Measurements from ENCODE around the gene KERA. TPM values are rescaled to one million over a fixed set of nuclear protein-coding genes. Genes with fewer than 3 reads are reported as not detected.
"Not testable (repeated sequence)": the region's sequence is repeated elsewhere in the genome, so short reads cannot be mapped to it uniquely, and the experiment has no call there.

The KERA gene
- total RNA-seq, 1 experiment from 2014 or later = not detected

GRCh38 chr12:91094032-91094662 lies 36.3 kb upstream of the KERA start:
- Histone ChIP-seq H4K20me1 (ENCODE audit: insufficient read depth) (no peaks in the 10 kb centered on the region), H3K79me2 (ENCODE audit: low read depth) (no peaks in the 10 kb centered on the region), H3K4me2 (peak overlapping the region; percentile 46), H3K9me2 (ENCODE audit: insufficient read depth) (no peaks in the 10 kb centered on the region), H3K27ac (peak overlapping the region; percentile 17), H3K9me3 (ENCODE audit: insufficient read depth, low read depth) (peaks cover 7% of the 10 kb centered on the region), H3K4me3 (no peak overlapping the region), H3K4me1 (replicated peaks; ENCODE audit: insufficient read depth) (peaks cover 11% of the 10 kb centered on the region), H2AFZ (peak overlapping the region; percentile 53; the same call in 1 of the 2 replicates), H3K27me3 (ENCODE audit: insufficient read depth, low read depth) (no peaks in the 10 kb centered on the region), H3F3A (ENCODE audit: insufficient read depth, low read depth) (no peaks in the 10 kb centered on the region; the same call in 1 of the 2 replicates), H3K36me3 (ENCODE audit: low read depth) (no peaks in the 10 kb centered on the region)
- intact Hi-C loops (cut with micrococcal nuclease; ENCODE audit: unreplicated experiment) = no loop called here
- ChIA-PET CTCF (no interaction called here), POLR2A (ENCODE audit: unreplicated experiment) (no interaction called here)
- DNase-seq = no peak
- BruUV-seq (replicated peaks) = no TSS peak
- TF ChIP-seq CTCF (conservative IDR thresholded peaks at IDR 0.05) = no peak
- no peak for TF ChIP-seq EZH2 (IDR thresholded peaks at IDR 0.05; ENCODE audit: low read depth)

DNA sequence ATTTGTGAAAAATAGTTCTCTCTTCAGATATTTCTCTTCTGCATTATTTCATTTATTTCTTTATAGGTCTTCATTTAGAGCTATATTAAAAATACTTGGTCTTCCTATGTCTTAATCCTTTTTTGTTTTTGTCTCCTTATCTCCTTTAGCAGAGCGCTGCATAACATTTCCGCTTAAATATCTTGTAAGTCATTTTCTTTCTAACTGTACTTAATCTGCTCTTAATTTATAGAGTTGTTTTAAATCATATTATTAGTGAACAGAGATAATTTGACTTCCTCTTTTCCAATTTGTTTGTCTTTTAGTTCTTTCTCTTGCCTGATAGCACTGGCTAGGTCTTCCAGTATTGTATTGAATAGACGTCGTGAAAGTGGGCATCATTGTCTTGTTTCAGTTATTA lies 35.5 kb upstream of the KERA start:
- Histone ChIP-seq H4K20me1 (ENCODE audit: insufficient read depth) (no peaks in the 10 kb centered on the region), H3K9me2 (ENCODE audit: insufficient read depth) (no peaks in the 10 kb centered on the region), H3K4me3 (no peak overlapping the region), H3K4me1 (replicated peaks; ENCODE audit: insufficient read depth) (peaks cover 3% of the 10 kb centered on the region), H3K27ac (no peak overlapping the region), H3K9me3 (ENCODE audit: insufficient read depth, low read depth) (peaks cover 7% of the 10 kb centered on the region), H2AFZ (no peak overlapping the region), H3K4me2 (no peak overlapping the region), H3K79me2 (ENCODE audit: low read depth) (no peaks in the 10 kb centered on the region), H3K36me3 (ENCODE audit: low read depth) (no peaks in the 10 kb centered on the region), H3K27me3 (ENCODE audit: insufficient read depth, low read depth) (no peaks in the 10 kb centered on the region), H3F3A (ENCODE audit: insufficient read depth, low read depth) (no peaks in the 10 kb centered on the region)
- BruUV-seq (replicated peaks) = no TSS peak
- DNase-seq = no peak
- ChIA-PET POLR2A (ENCODE audit: unreplicated experiment) (no interaction called here), CTCF (no interaction called here)
- intact Hi-C loops (cut with micrococcal nuclease; ENCODE audit: unreplicated experiment) = no loop called here
- no peak for TF ChIP-seq EZH2 (IDR thresholded peaks at IDR 0.05; ENCODE audit: low read depth)
- no peak for TF ChIP-seq CTCF (conservative IDR thresholded peaks at IDR 0.05)

GRCh38 chr12:91091916-91092715 lies 34.3 kb upstream of the KERA start:
- ChIA-PET CTCF (no interaction called here), POLR2A (ENCODE audit: unreplicated experiment) (no interaction called here)
- Histone ChIP-seq H3F3A (ENCODE audit: insufficient read depth, low read depth) (no peaks in the 10 kb centered on the region), H3K4me3 (no peak overlapping the region), H3K79me2 (ENCODE audit: low read depth) (no peaks in the 10 kb centered on the region), H3K4me1 (replicated peaks; ENCODE audit: insufficient read depth) (no peaks in the 10 kb centered on the region), H4K20me1 (ENCODE audit: insufficient read depth) (no peaks in the 10 kb centered on the region), H3K4me2 (no peak overlapping the region), H3K36me3 (ENCODE audit: low read depth) (no peaks in the 10 kb centered on the region), H3K27ac (no peak overlapping the region), H3K27me3 (ENCODE audit: insufficient read depth, low read depth) (no peaks in the 10 kb centered on the region), H3K9me2 (ENCODE audit: insufficient read depth) (no peaks in the 10 kb centered on the region), H3K9me3 (ENCODE audit: insufficient read depth, low read depth) (peaks cover 4% of the 10 kb centered on the region), H2AFZ (no peak overlapping the region)
- TF ChIP-seq CTCF (conservative IDR thresholded peaks at IDR 0.05) = no peak
- no peak for TF ChIP-seq EZH2 (IDR thresholded peaks at IDR 0.05; ENCODE audit: low read depth)
- no peak for DNase-seq
- intact Hi-C loops (cut with micrococcal nuclease; ENCODE audit: unreplicated experiment) = no loop called here
- no TSS peak for BruUV-seq (replicated peaks)

DNA sequence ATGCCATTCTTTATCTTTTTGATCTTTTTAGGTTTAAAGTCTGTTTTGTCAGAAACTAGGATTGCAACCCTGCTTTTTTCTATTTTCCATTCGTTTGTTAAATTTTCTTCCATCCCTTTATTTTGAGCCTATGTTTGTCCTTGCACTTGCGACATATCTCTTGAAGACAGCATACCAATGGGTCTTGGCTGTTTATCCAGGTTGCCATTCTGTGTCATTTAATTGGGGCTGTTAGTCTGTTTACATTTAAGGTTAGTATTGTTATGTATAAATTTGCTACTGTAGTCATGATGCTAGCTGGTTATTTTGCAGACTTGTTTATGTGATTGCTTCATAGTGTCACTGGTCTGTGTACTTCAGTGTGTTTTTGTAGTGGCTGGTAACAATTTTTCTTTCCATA lies 32.1 kb upstream of the KERA start:
- H3K4me1 ChIP-seq (replicated peaks; ENCODE audit: insufficient read depth); H4K20me1 ChIP-seq (ENCODE audit: insufficient read depth); H3K36me3 ChIP-seq (ENCODE audit: low read depth); H3K27ac ChIP-seq; BruUV-seq (replicated peaks); H3K9me2 ChIP-seq (ENCODE audit: insufficient read depth); H3K4me2 ChIP-seq; H3F3A ChIP-seq (ENCODE audit: insufficient read depth, low read depth); H3K9me3 ChIP-seq (ENCODE audit: insufficient read depth, low read depth); DNase-seq; POLR2A ChIA-PET (ENCODE audit: unreplicated experiment); CTCF ChIA-PET; H3K79me2 ChIP-seq (ENCODE audit: low read depth); intact Hi-C loops (cut with micrococcal nuclease; ENCODE audit: unreplicated experiment); H3K27me3 ChIP-seq (ENCODE audit: insufficient read depth, low read depth); H2AFZ ChIP-seq; H3K4me3 ChIP-seq: not testable (repeated sequence)
